ENCODE results near the gene ANKRD29.
"Not testable (repeated sequence)": the region's sequence is repeated elsewhere in the genome, so short reads cannot be mapped to it uniquely, and the experiment has no call there.

ANKRD29 gene

DNA sequence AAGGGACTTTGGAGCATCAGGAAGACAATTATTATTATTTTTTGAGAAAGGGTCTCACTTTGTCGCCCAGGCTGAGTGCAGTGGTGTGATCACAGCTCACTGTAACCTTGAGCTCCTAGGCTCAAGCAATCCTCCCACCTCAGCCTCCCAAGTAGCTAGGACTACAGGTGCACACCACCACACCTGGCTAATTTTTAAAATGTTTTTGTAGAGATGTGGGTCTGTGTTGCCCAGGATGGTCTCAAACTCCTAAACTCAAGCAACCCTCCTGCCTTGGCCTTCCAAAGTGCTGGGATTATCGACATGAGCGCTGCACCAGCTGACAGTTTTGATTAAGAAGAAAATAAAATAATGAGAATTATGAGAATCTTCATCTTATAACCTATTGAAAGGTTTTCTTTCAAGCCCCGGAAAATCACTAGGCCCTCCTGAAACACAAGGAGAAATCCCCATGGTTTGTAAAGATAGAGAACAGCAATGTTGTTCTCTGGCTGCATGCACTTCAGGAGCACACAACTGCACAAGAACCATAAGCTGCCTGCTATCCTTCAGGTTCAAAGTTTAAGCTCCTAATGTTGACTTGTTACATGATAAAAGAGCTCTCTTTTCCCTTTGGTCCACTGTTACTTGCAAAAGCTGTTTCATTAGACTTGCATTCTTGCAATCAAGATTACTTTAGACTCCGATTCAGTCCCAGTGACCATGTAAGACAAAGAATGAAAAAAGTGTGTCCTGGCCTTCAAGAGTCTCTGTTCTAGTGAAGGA lies 93.2 kb downstream of the ANKRD29 start:
- FAIRE-seq (no peak), DNase-seq (ENCODE audit: insufficient read length, low spot score) (no peak)
- no peak for TF ChIP-seq POLR2A (IDR thresholded peaks at IDR 0.05; ENCODE audit: low read depth, low read length)

DNA sequence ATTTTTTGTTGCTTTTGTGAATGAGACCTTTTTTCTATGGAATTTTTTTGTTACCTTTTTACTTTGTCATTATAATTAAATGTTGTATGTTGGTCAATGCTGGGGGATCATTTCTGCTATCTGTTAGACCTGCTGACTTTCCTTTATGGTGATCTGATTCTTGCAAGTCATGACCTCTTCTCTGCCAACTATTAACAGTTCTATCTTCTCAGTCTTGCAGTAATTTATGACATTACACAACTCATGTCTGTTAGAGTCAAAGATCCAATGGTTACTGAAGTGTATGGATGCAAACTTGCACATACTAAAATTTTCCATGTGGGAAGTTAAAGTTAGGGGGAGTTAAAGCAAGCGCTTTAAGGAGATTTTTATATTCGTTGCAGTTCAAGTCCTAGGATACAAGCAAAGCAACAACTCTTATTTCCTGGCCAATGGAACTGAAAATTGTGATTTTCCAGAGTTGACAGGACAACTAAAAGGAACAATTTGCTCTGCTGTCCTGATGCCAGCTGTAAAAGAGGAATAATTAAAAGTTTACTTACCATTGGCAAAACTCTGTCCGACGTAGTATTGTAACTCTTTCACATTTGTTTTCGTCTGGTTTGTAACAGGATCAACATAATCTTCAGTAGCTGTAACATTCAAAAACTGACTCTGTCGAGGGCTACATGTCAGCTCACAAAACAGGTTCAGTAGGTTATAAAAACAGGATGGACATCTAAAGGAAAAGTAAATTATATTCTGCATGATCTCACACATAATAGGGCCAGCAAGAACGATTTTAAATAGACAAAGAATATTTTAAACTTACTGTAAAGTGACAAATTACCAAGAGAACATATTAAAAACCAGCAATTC lies 94.2 kb downstream of the ANKRD29 start:
- DNase-seq (ENCODE audit: insufficient read length, low spot score) = no peak
- FAIRE-seq = no peak
- TF ChIP-seq POLR2A (IDR thresholded peaks at IDR 0.05; ENCODE audit: low read depth, low read length) = no peak

DNA sequence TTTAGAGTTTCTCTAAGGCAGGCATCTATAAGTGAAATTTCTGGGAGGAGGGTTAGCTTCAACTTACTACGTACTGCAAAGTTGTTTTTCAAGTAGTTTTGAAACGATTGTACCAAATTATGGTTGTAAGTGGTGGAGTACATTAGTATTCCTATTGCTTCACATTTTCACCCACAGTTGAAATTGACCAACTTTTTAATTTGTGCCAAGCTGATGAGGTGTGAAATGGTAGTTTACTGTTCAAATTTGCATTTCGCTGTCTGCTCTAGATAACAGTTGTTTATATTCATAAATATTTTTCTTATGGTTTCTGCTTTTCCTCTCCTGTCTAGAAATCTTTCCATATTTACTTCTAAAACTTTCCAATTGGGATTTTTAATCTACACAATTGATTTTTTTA lies 95.0 kb downstream of the ANKRD29 start:
- FAIRE-seq (no peak), DNase-seq (ENCODE audit: insufficient read length, low spot score) (no peak)

GRCh38 chr18:23565916-23566547 lies 96.7 kb downstream of the ANKRD29 start:
- FAIRE-seq (no peak), DNase-seq (ENCODE audit: insufficient read length, low spot score) (no peak)
- no peak for TF ChIP-seq POLR2A (IDR thresholded peaks at IDR 0.05; ENCODE audit: low read depth, low read length)

More for the DNA sequence above, 95.0 kb downstream of the ANKRD29 start:
- no peak for TF ChIP-seq POLR2A (IDR thresholded peaks at IDR 0.05; ENCODE audit: low read depth, low read length)

DNA sequence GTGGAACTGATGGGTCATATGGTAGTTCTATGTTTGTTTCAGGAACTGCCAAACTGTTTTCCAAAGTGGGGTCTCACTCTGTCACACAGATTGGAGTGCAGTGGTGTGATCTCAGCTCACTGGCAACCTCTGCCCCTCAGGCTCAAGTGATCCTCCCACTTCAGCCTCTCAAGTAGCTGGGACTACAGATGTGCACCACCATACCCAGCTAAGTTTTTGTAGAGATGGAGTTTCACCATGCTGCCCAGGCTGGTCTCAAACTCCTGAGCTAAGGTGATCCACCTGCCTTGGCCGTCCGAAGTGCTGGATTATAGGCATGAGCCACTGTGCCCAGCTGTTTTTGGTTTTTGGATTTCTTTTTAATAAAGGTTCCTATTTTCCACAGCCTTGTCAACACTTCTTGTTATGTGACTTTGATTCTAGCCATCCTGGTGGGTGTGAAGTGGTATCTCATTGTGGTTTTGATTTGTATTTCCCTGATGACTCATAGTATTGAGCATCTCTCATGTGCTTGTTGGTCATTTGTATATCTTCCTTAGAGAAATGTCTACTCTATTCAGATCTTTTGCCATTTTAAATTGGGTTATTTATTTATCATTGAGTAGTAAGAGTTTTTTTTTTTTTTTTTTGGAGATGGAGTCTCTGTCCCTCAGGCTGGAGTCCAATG lies 99.2 kb downstream of the ANKRD29 start:
- FAIRE-seq = no peak
- DNase-seq (ENCODE audit: insufficient read length, low spot score) = no peak
- no peak for TF ChIP-seq POLR2A (IDR thresholded peaks at IDR 0.05; ENCODE audit: low read depth, low read length)

DNA sequence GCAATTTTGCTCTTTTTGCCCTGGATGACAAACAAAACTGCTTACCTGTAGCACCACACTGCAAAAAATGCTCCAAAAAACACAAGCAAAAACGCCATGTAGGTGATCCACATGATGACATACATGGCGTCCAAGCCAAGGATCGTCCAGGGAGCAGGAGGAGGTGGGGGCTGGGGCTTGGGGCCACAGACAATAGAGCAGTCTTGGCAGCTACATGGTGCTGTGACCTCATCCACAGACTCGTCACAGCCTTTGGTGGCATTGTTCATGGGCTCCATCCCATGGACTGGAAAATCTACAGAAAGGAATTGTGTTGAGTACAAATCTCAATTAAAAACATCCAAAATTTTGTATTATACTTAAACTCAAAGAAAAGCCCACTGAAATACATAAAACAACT lies 102.5 kb downstream of the ANKRD29 start:
- FAIRE-seq (no peak), DNase-seq (ENCODE audit: insufficient read length, low spot score) (no peak)
- TF ChIP-seq POLR2A (IDR thresholded peaks at IDR 0.05; ENCODE audit: low read depth, low read length) = no peak

GRCh38 chr18:23557511-23557910 lies 105.2 kb downstream of the ANKRD29 start:
- DNase-seq (ENCODE audit: insufficient read length, low spot score); FAIRE-seq: not testable (repeated sequence)

DNA sequence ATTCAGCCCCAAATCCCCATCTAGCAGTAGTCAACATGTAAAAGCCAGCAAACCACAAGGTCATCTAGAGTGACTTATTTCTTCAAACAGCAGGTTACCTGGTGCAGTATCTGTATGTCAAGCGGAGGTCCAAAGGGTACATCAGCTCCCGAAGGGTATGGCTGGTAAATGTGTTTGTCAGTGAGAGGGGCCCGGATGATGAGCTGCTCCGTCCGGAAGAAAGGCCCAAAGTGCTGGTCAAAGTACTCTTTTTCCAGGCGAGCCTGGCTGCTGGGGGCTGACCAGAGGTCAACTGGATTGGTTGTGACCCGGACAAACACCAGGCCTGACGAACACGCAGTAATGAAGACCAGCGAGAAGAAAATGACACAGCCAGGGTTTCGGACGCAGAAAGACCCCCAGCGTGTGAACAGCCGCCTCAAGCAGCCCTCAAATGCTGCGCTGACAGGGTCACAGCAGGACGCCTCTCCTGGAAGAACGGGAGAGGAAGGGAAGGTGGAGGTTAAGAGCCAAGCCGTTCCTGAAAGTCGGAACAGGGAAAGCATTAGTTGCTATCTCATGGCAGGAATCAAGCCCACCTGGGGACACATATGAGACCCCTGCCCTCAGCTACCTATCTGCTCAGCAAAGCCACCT lies 106.4 kb downstream of the ANKRD29 start:
- DNase-seq (ENCODE audit: insufficient read length, low spot score) (no peak), FAIRE-seq (no peak)
- TF ChIP-seq POLR2A (IDR thresholded peaks at IDR 0.05; ENCODE audit: low read depth, low read length) = no peak

GRCh38 chr18:23553887-23554286 lies 108.8 kb downstream of the ANKRD29 start:
- no peak for TF ChIP-seq POLR2A (IDR thresholded peaks at IDR 0.05; ENCODE audit: low read depth, low read length)
- FAIRE-seq (no peak), DNase-seq (ENCODE audit: insufficient read length, low spot score) (no peak)

DNA sequence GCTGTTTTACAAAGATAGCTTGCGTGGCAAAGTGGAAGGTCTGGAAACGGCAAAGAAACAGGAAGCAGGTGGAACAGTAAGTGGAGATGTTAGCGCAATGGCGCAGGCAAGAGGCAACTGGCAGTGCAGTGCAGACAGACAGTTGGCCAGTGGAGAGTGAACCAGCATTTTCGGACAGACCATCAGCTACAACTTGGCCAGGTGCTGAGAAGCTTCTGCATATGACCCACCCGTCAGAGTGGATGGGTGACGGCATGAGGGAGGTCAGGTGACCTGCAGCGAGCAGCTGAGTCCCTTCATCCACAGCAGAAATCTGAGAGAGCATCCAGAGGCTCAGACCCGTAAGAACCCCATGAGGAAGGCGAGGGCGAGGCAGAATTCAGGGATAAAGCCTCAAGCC lies 110.2 kb downstream of the ANKRD29 start:
- TF ChIP-seq POLR2A (IDR thresholded peaks at IDR 0.05; ENCODE audit: low read depth, low read length) = no peak
- no peak for FAIRE-seq
- no peak for DNase-seq (ENCODE audit: insufficient read length, low spot score)

DNA sequence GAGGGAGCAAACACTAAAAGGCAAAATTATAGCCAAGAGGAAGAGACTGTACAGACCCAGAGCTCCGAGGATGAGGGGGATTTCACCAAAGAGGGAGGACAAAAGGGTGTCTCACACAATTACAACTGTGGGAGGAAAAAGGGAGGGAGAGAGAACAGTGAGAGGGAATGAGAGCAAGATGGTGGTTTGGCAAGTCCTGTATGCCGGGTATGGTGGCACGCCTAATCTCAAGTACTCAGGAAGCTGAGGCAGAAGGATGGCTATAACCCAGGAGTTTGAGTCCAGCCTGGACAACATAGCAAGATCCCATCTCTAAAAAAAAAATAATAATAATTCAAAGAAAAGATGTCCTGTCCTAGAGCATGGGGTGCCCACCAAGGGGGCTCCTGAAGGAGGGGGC lies 110.7 kb downstream of the ANKRD29 start:
- no peak for DNase-seq (ENCODE audit: insufficient read length, low spot score)
- TF ChIP-seq POLR2A (IDR thresholded peaks at IDR 0.05; ENCODE audit: low read depth, low read length) = no peak
- FAIRE-seq = no peak

DNA sequence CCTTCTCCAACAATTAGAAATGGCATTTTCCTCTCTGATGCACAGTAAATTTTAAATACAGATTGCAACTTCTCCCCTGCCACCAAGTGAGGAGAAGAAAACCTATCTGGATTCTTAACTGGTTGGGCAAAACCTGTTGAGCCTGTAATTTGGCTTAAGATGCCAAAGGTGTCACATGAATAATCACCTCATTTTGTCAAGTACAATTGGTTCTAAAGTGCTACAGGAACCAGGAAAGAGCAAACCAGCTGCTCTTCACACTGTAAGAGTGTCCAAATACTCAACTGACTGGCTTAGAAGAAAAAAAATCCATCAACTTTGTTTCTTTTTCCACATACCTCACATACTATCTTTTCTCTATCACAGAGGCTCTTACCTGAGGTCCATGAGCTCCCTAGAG lies 111.8 kb downstream of the ANKRD29 start:
- DNase-seq (ENCODE audit: insufficient read length, low spot score) = no peak
- no peak for FAIRE-seq
- no peak for TF ChIP-seq POLR2A (IDR thresholded peaks at IDR 0.05; ENCODE audit: low read depth, low read length)

All from H54 (cell line).